NCI-H2227 (cell line): ENCODE measurements around the gene NKAPL.

ENCODE experiments used
- DNase-seq: peaks from one replicate; lab custom pipeline; 2025; ENCODE audit not compliant: unreplicated experiment; lab: John Stamatoyannopoulos, UW

The NKAPL gene

GRCh38 chr6:28258877-28259777 lies at the start of gene NKAPL:
TSS of gene NKAPL (plus strand) at chr6:28259297. CDS start at chr6:28259372, 75 bp downstream.
- no peak for DNase-seq

- DNase-seq = no peak
Observed at GRCh38 chr6:28209753-28210535, 49.2 kb upstream of the NKAPL start.

- DNase-seq = peak; percentile 30
Observed at GRCh38 chr6:28211840-28212509, 47.1 kb upstream of the NKAPL start.

GRCh38 chr6:28212510-28213212 lies 46.4 kb upstream of the NKAPL start:
- peak; percentile 89 for DNase-seq

- DNase-seq = no peak
Observed at GRCh38 chr6:28213213-28213523, 45.9 kb upstream of the NKAPL start.

- no peak for DNase-seq
Observed at GRCh38 chr6:28215425-28215824, 43.7 kb upstream of the NKAPL start.

GRCh38 chr6:28217890-28218289 lies 41.2 kb upstream of the NKAPL start:
- DNase-seq = no peak

- DNase-seq = peak; percentile 79
Observed at GRCh38 chr6:28218312-28219248, 40.5 kb upstream of the NKAPL start.

GRCh38 chr6:28220257-28221133 lies 38.6 kb upstream of the NKAPL start:
- no peak for DNase-seq

GRCh38 chr6:28224131-28225055 lies 34.7 kb upstream of the NKAPL start:
- no peak for DNase-seq

- peak; percentile 95 for DNase-seq
Observed at GRCh38 chr6:28225056-28225834, 33.9 kb upstream of the NKAPL start, which contains the start of gene ZSCAN9. TSS of gene ZSCAN9 (plus strand) at chr6:28225275. CDS start at chr6:28227085, 1,810 bp downstream.

- no peak for DNase-seq
Observed at GRCh38 chr6:28226460-28226859, 32.6 kb upstream of the NKAPL start.

GRCh38 chr6:28232785-28233184 lies 26.3 kb upstream of the NKAPL start:
- DNase-seq = no peak

- no peak for DNase-seq
Observed at GRCh38 chr6:28235912-28236452, 23.1 kb upstream of the NKAPL start.

- no peak for DNase-seq
Observed at GRCh38 chr6:28239636-28240035, 19.5 kb upstream of the NKAPL start.

- no peak for DNase-seq
Observed at GRCh38 chr6:28240471-28240870, 18.6 kb upstream of the NKAPL start.

- DNase-seq = no peak
Observed at GRCh38 chr6:28243946-28244345, 15.2 kb upstream of the NKAPL start.
